HepG2 (cell line): ENCODE measurements around the gene ARRDC1. TPM values are rescaled to one million over a fixed set of nuclear protein-coding genes. Genes with fewer than 3 reads are reported as not detected.

Experiments used
- ATF7-NPFF ChIP-seq: sonication (generic); formaldehyde crosslinking; IDR thresholded peaks from 2 replicates; pipeline ENCODE4 v1.8.1; 2023; ENCODE audit warnings: mild to moderate bottlenecking, low read depth, missing genetic modification reagents, moderate library complexity
- CHD2 ChIP-seq: IDR thresholded peaks from 2 replicates; pipeline ENCODE4 v1.6.1; 2011; ENCODE audit warnings: low read depth, low read length, improper control_type of control experiment
- DMAP1 ChIP-seq: IDR thresholded peaks from 2 replicates; pipeline ENCODE4 v1.6.1; 2016
- EP300 ChIP-seq, 3 experiments: sonication (generic) in 1 of 3; formaldehyde crosslinking in 1 of 3; IDR thresholded peaks; 2 replicates each; pipeline versions ENCODE4 v1.5.1 to v1.6.1; 2011 to 2020; ENCODE audit warnings: low read depth in 2 of 3, low read length in 2 of 3, borderline replicate concordance in 1 of 3, improper control_type of control experiment in 1 of 3, mild to moderate bottlenecking in 1 of 3, missing genetic modification reagents in 1 of 3, moderate library complexity in 1 of 3
- MIER3 ChIP-seq: IDR thresholded peaks from 2 replicates; pipeline ENCODE4 v1.6.1; 2016; ENCODE audit warnings: missing compliant biosample characterization, borderline replicate concordance
- NCOA2 ChIP-seq: sonication (generic); formaldehyde crosslinking; IDR thresholded peaks from 2 replicates; pipeline ENCODE4 v1.8.0; 2022; ENCODE audit warnings: inconsistent platforms
- NR1H2 ChIP-seq: sonication (generic); formaldehyde crosslinking; IDR thresholded peaks from 2 replicates; pipeline ENCODE4 v1.8.1; 2022; ENCODE audit warnings: low read depth, missing genetic modification reagents, borderline replicate concordance
- PCBP2 ChIP-seq: fragments of 200-400 bp; formaldehyde crosslinking; optimal IDR thresholded peaks from 2 replicates; pipeline ENCODE3; 2018; ENCODE audit warnings: low read length, low read depth; ENCODE audit not compliant: poor library complexity, severe bottlenecking
- SATB2 ChIP-seq: sonication (generic); formaldehyde crosslinking; IDR thresholded peaks from 2 replicates; pipeline ENCODE4 v1.5.0; 2020; ENCODE audit warnings: missing genetic modification reagents
- SUZ12 ChIP-seq: fragments of 150-350 bp; IDR thresholded peaks from 2 replicates; pipeline ENCODE4 v1.6.1; 2014; ENCODE audit warnings: low read depth, low read length
- TAF1 ChIP-seq: sonication (generic); formaldehyde crosslinking; IDR thresholded peaks from 2 replicates; pipeline ENCODE4 v1.4.0; 2020; ENCODE audit warnings: missing genetic modification reagents
- ZBTB21 ChIP-seq: sonication (generic); formaldehyde crosslinking; IDR thresholded peaks from 2 replicates; pipeline ENCODE4 v1.4.0; 2020; ENCODE audit warnings: missing genetic modification reagents
- ZFP36L2 ChIP-seq: sonication (generic); formaldehyde crosslinking; IDR thresholded peaks from 2 replicates; pipeline ENCODE4 v1.4.0; 2020; ENCODE audit warnings: missing genetic modification reagents
- ZNF205 ChIP-seq: IDR thresholded peaks from 2 replicates; pipeline ENCODE4 v1.6.1; 2018; ENCODE audit warnings: missing biosample characterization, missing genetic modification reagents
- ZNF326 ChIP-seq: sonication (generic); formaldehyde crosslinking; IDR thresholded peaks from 2 replicates; pipeline ENCODE4 v1.4.0; 2020; ENCODE audit warnings: missing genetic modification reagents, borderline replicate concordance
- ZNF749 ChIP-seq: sonication (generic); formaldehyde crosslinking; IDR thresholded peaks from 2 replicates; pipeline ENCODE4 v1.8.0; 2022; ENCODE audit warnings: mild to moderate bottlenecking, missing genetic modification reagents, moderate library complexity, borderline replicate concordance
- ZNF788 ChIP-seq: sonication (generic); formaldehyde crosslinking; IDR thresholded peaks from 2 replicates; pipeline ENCODE4 v1.5.0; 2020; ENCODE audit warnings: mild to moderate bottlenecking, missing genetic modification reagents, borderline replicate concordance
- ZNF883 ChIP-seq: sonication (generic); formaldehyde crosslinking; IDR thresholded peaks from 2 replicates; pipeline ENCODE4 v1.5.1; 2020; ENCODE audit warnings: mild to moderate bottlenecking, missing genetic modification reagents; ENCODE audit errors: not compliant biosample characterization
- polyA plus RNA-seq, 8 experiments: library from polyadenylated mRNA; depleted of rRNA in 3 of 8; stranded (reverse) in 7 of 8; unstranded in 1 of 8; fragments of >200 nt; fragmentation: Illumina TruSeq in 4 of 8; extraction: Trizol in 4 of 8; gene quantifications; 2 replicates each; pipeline versions ENCODE4 v1.2.1 to v1.2.3, GENCODE V29; 2011 to 2016; ENCODE audit warnings: low read depth in 4 of 8, missing spikeins in 1 of 8, mixed read lengths in 1 of 8; ENCODE audit not compliant: insufficient read depth in 1 of 8
- total RNA-seq, 5 experiments: library from RNA; depleted of rRNA; stranded (reverse); fragments of >200 nt; fragmentation: Illumina TruSeq; extraction: Trizol; gene quantifications; 2 replicates each; pipeline ENCODE4 v1.2.3, GENCODE V29; 2016; ENCODE audit warnings: low read depth in 1 of 5
- TF ChIP-seq, protein P1 (sequence below), 2 experiments: sonication (generic) in 1 of 2; formaldehyde crosslinking in 1 of 2; IDR thresholded peaks; 2 replicates each; pipeline versions ENCODE4 v1.5.1 to v1.6.1; 2011 to 2020; ENCODE audit warnings: borderline replicate concordance in 1 of 2, low read depth in 1 of 2, low read length in 1 of 2, mild to moderate bottlenecking in 1 of 2, missing genetic modification reagents in 1 of 2, moderate library complexity in 1 of 2
- TF ChIP-seq, protein P2 (sequence below): sonication (generic); formaldehyde crosslinking; IDR thresholded peaks from 2 replicates; pipeline ENCODE4 v1.5.0; 2020; ENCODE audit warnings: mild to moderate bottlenecking, missing genetic modification reagents, borderline replicate concordance
- TF ChIP-seq, protein P3 (sequence below): sonication (generic); formaldehyde crosslinking; IDR thresholded peaks from 2 replicates; pipeline ENCODE4 v1.5.1; 2020; ENCODE audit warnings: missing genetic modification reagents, mild to moderate bottlenecking, borderline replicate concordance

Gene ARRDC1
- total and polyA plus RNA-seq, 2 of the 13 experiments (the other 11 are each of a cell fraction or from before 2014, with no cell fraction given) = 21.7 to 44.4 TPM

DNA sequence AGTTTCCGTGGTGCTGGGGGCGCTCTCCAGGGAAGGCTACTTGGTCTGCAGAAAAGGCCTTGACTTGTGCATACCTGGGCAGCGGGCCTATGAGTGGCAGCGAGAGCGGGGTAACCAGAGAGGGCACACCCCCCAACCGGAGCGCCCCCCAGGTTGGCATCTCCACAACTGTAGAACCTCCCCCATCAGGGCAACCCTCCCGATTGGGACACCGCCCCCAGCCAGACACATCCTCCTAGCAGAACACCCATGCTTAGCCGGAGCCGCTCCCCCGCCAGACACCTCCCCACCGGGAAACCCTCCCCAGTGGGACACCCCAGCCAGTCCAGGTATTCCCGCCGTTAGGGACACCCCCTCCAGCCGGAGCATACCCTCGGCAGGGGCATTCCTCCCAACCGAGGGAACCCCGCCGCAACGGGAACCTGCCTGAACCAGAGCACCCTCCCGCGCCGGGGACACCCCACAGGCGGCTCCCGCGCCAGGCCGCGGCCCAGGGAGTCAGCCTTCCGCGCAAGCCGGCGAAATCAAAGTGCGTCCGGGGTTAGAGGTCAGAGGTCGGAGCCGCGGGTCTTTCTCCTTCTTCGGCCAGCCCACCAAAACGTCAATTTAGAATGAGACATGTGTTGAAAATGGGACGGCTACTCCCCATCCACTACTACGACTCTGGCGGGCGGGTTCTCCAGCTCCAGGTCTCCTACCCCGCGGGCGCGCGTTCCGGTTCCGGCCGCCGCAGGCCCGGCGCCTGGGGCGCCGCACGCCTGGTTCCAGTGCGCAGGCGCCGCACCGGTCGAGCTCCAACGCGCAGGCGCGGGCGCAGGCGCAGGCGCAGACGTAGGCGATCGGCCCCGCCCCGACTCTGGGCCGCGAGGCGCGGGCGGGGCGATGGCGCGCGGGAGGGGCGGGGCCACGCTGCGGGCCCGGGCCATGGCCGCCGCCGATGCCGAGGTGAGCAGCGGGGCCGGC is 12.9 kb downstream of the ARRDC1 start, which contains the start of gene EHMT1 (continued):
- TF ChIP-seq, protein P1, sequence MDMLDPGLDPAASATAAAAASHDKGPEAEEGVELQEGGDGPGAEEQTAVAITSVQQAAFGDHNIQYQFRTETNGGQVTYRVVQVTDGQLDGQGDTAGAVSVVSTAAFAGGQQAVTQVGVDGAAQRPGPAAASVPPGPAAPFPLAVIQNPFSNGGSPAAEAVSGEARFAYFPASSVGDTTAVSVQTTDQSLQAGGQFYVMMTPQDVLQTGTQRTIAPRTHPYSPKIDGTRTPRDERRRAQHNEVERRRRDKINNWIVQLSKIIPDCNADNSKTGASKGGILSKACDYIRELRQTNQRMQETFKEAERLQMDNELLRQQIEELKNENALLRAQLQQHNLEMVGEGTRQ (IDR thresholded peaks at IDR 0.05; ENCODE audit: low read depth, low read length) = no peak
- TF ChIP-seq, protein P1 (CRISPR knock-in tag; IDR thresholded peaks at IDR 0.05; ENCODE audit: borderline replicate concordance) = no peak
- no peak for TF ChIP-seq ZFP36L2 (CRISPR knock-in tag)
- TF ChIP-seq MIER3 = 0 out of 2 replicates have a peak, but pooled peaks have one; percentile 27
- TF ChIP-seq SUZ12 = no peak
- no peak for TF ChIP-seq NR1H2 (CRISPR knock-in tag)
- TF ChIP-seq DMAP1 (CRISPR knock-in tag) = peak; percentile 64; the same call in 1 of the 2 replicates
- TF ChIP-seq, protein P2, sequence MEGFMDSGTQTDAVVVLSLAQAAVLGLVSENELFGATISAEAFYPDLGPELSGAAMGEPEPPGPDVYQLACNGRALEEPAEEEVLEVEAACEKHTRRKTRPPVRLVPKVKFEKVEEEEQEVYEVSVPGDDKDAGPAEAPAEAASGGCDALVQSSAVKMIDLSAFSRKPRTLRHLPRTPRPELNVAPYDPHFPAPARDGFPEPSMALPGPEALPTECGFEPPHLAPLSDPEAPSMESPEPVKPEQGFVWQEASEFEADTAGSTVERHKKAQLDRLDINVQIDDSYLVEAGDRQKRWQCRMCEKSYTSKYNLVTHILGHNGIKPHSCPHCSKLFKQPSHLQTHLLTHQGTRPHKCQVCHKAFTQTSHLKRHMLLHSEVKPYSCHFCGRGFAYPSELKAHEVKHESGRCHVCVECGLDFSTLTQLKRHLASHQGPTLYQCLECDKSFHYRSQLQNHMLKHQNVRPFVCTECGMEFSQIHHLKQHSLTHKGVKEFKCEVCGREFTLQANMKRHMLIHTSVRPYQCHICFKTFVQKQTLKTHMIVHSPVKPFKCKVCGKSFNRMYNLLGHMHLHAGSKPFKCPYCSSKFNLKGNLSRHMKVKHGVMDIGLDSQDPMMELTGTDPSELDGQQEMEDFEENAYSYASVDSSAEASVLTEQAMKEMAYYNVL = no peak
- TF ChIP-seq ATF7-NPFF = peak; percentile 60; the same call in 1 of the 2 replicates
- TF ChIP-seq ZBTB21 (CRISPR knock-in tag) = no peak
- TF ChIP-seq EP300 (IDR thresholded peaks at IDR 0.05; ENCODE audit: low read depth in 2 of 2, low read length in 2 of 2) = 0 out of 4 replicates have a peak, but pooled peaks of 1 of the 2 experiments have one; percentile 24
- 0 out of 2 replicates have a peak, but pooled peaks have one; percentile 25 for TF ChIP-seq EP300 (CRISPR knock-in tag; IDR thresholded peaks at IDR 0.05; ENCODE audit: borderline replicate concordance)
- TF ChIP-seq ZNF788 = peak; percentile 65; the same call in 1 of the 2 replicates
- TF ChIP-seq TAF1 (CRISPR knock-in tag) = peak; percentile 61
- no peak for TF ChIP-seq PCBP2
- TF ChIP-seq ZNF205 (CRISPR knock-in tag) = no peak
- TF ChIP-seq ZNF749 (CRISPR knock-in tag) = no peak
- TF ChIP-seq, protein P3, sequence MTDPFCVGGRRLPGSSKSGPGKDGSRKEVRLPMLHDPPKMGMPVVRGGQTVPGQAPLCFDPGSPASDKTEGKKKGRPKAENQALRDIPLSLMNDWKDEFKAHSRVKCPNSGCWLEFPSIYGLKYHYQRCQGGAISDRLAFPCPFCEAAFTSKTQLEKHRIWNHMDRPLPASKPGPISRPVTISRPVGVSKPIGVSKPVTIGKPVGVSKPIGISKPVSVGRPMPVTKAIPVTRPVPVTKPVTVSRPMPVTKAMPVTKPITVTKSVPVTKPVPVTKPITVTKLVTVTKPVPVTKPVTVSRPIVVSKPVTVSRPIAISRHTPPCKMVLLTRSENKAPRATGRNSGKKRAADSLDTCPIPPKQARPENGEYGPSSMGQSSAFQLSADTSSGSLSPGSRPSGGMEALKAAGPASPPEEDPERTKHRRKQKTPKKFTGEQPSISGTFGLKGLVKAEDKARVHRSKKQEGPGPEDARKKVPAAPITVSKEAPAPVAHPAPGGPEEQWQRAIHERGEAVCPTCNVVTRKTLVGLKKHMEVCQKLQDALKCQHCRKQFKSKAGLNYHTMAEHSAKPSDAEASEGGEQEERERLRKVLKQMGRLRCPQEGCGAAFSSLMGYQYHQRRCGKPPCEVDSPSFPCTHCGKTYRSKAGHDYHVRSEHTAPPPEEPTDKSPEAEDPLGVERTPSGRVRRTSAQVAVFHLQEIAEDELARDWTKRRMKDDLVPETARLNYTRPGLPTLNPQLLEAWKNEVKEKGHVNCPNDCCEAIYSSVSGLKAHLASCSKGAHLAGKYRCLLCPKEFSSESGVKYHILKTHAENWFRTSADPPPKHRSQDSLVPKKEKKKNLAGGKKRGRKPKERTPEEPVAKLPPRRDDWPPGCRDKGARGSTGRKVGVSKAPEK (CRISPR knock-in tag) = no peak
- peak; percentile 72 for TF ChIP-seq ZNF883 (CRISPR knock-in tag)
- no peak for TF ChIP-seq NCOA2 (CRISPR knock-in tag)
- TF ChIP-seq ZNF326 (CRISPR knock-in tag) = no peak
- no peak for TF ChIP-seq CHD2
- 0 out of 2 replicates have a peak, but pooled peaks have one; percentile 28 for TF ChIP-seq SATB2 (CRISPR knock-in tag)
